ENCODE data around the gene SEPHS2. TPM values are rescaled to one million over a fixed set of nuclear protein-coding genes. Genes with fewer than 3 reads are reported as not detected.

SEPHS2 gene
- total and polyA plus RNA-seq, 2 of the 8 experiments (the other 6 are each of a cell fraction or from before 2014, with no cell fraction given): 28.2 to 61.8 TPM

- H3K27ac ChIP-seq (ENCODE audit: low read depth, low read length): peak overlapping the region; percentile 88; the same call in 1 of the 2 replicates
- H2BK5ac ChIP-seq (ENCODE audit: low read depth, low read length): peak overlapping the region; percentile 75; the same call in 1 of the 2 replicates
- peak overlapping the region; percentile 88 for H4K91ac ChIP-seq (replicated peaks; ENCODE audit: insufficient read length, low read length)
- peaks cover 4 to 21% (median 14%) of the 10 kb centered on the region in 4 experiments; a peak in 6 of 8 replicates for H3K36me3 ChIP-seq (ENCODE audit: control insufficient read depth in 2 of 4, insufficient read depth in 4 of 4, low read length in 3 of 4)
- H3K4me2 ChIP-seq (ENCODE audit: insufficient read depth in 1 of 2, low read depth in 2 of 2, low read length in 2 of 2): peak overlapping the region; percentile 93 to 94
- H3K23ac ChIP-seq (ENCODE audit: insufficient read length): no peak overlapping the region
- CTCF ChIA-PET (ENCODE audit: partially characterized antibody): interaction anchor here (0.6 to 2.4 kb wide), 16 partner anchors 11 to 220 kb away, joined by 3 to 20 read pairs (median 5); partner anchors contain the start of gene ZNF771
- no peak for DNase-seq (ENCODE audit: low read depth in 1 of 2, low spot score in 2 of 2)
- no peaks in the 10 kb centered on the region for H3K9me3 ChIP-seq (ENCODE audit: insufficient read depth in 2 of 2, low read depth in 1 of 2, low read length in 1 of 2)
- H3K14ac ChIP-seq (ENCODE audit: insufficient read length): no peak overlapping the region
- peak overlapping the region; percentile 60; the same call in 1 of the 2 replicates for H3K18ac ChIP-seq (ENCODE audit: extremely low read depth, low read length)
- H3K23me2 ChIP-seq (ENCODE audit: low read depth, low read length): peaks cover 11% of the 10 kb centered on the region; the same call in 1 of the 2 replicates
- H3K4ac ChIP-seq (replicated peaks; ENCODE audit: insufficient read length, low read depth, low read length): peak overlapping the region; percentile 45
- no peak overlapping the region for H2AFZ ChIP-seq (ENCODE audit: low read length)
- H3K27me3 ChIP-seq (replicated peaks in 1 of 4; ENCODE audit: control insufficient read depth in 3 of 4, extremely low read depth in 1 of 4, insufficient read depth in 3 of 4, low read length in 3 of 4): no peaks in the 10 kb centered on the region
- 33% methylated on average over 10 of the region's 13 CpGs; no CpG with 5 or more reads in 1 of the 2 experiments for WGBS, 2 experiments (ENCODE audit: extremely low coverage in 1 of 2, insufficient coverage in 1 of 2, insufficient read length in 1 of 2, insufficient replicate concordance in 2 of 2, low coverage in 1 of 2, low lambda C conversion rate in 2 of 2, missing lambda C conversion rate in 1 of 2)
- H3K79me2 ChIP-seq (ENCODE audit: control insufficient read depth in 1 of 2, insufficient read depth in 2 of 2, low read length in 2 of 2): peaks cover 5 to 21% of the 10 kb centered on the region in 2 experiments; a peak in 2 of 4 replicates
- H3K79me1 ChIP-seq (ENCODE audit: low read depth, low read length): no peaks in the 10 kb centered on the region; the same call in 1 of the 2 replicates
- POLR2A ChIA-PET (ENCODE audit: partially characterized antibody): interaction anchor here (0.6 to 12.6 kb wide), 16 partner anchors 11 to 299 kb away, joined by 3 to 151 read pairs (median 5); partner anchors contain the start of genes CD2BP2, DCTPP1, MYL11 and SEPTIN1
- peak overlapping the region; percentile 72 to 98 (median 92) for H3K4me3 ChIP-seq (ENCODE audit: extremely low read depth in 1 of 4, insufficient read depth in 2 of 4, low read depth in 3 of 4, low read length in 4 of 4)
- H3K56ac ChIP-seq (replicated peaks; ENCODE audit: insufficient read length, low read depth, low read length): peak overlapping the region; percentile 77
- peak overlapping the region; percentile 85; the same call in 1 of the 2 replicates for H4K8ac ChIP-seq (ENCODE audit: extremely low read depth, insufficient read depth, low read length)
- no peak overlapping the region for H2BK12ac ChIP-seq (ENCODE audit: low read depth, low read length)
- H2BK15ac ChIP-seq (ENCODE audit: low read length): no peak overlapping the region
- H2AK5ac ChIP-seq (ENCODE audit: low read depth, low read length): peak overlapping the region; percentile 65; the same call in 1 of the 2 replicates
- TF ChIP-seq RXRA (IDR thresholded peaks at IDR 0.05; ENCODE audit: insufficient read depth, low read depth, low read length) (no peak), SIN3A (conservative IDR thresholded peaks at IDR 0.05 in 1 of 2, IDR thresholded peaks at IDR 0.05 in 1 of 2; ENCODE audit: low read depth in 1 of 2, low read length in 2 of 2) (0 out of 4 replicates have a peak, but pooled peaks of 1 of the 2 experiments have one; percentile 11), JUND (IDR thresholded peaks at IDR 0.05; ENCODE audit: low read length) (no peak), E2F6 (IDR thresholded peaks at IDR 0.05) (no peak)
- H3K9ac ChIP-seq (replicated peaks in 1 of 4; ENCODE audit: extremely low read depth in 1 of 4, low read depth in 3 of 4, low read length in 3 of 4): peak overlapping the region; percentile 89 to 98 (median 90)
- H3K4me1 ChIP-seq (replicated peaks in 1 of 4; ENCODE audit: control insufficient read depth in 3 of 4, insufficient read depth in 4 of 4, low read length in 3 of 4): peaks cover 0 to 15% (median 9%) of the 10 kb centered on the region in 4 experiments; a peak in 6 of 7 replicates
- H2BK20ac ChIP-seq (ENCODE audit: low read length): no peak overlapping the region
- no peak overlapping the region for H2BK120ac ChIP-seq (replicated peaks; ENCODE audit: low read depth, low read length)
- H4K5ac ChIP-seq (ENCODE audit: insufficient read length, low read depth, low read length): peak overlapping the region; percentile 33
- H4K20me1 ChIP-seq (replicated peaks in 1 of 2; ENCODE audit: control insufficient read depth in 1 of 2, insufficient read depth in 2 of 2, low read length in 2 of 2): peaks cover 12 to 17% of the 10 kb centered on the region in 2 experiments
- no peak for FAIRE-seq
Observed at GRCh38 chr16:30395992-30396585, 49.6 kb downstream of the SEPHS2 start.
